ENCODE measurements around the gene MEI4.
"Not testable (repeated sequence)": the region's sequence is repeated elsewhere in the genome, so short reads cannot be mapped to it uniquely, and the experiment has no call there.

MEI4 gene

GRCh38 chr6:77674211-77674610, 21.4 kb downstream of the MEI4 start:
- DNase-seq (ENCODE audit: low read depth in 3 of 3, low spot score in 1 of 3): no peak

- no peak for DNase-seq (ENCODE audit: low read depth in 3 of 3, low spot score in 1 of 3)
Measured at GRCh38 chr6:77678048-77678447, 25.2 kb downstream of the MEI4 start.

- no peak for DNase-seq (ENCODE audit: low read depth in 3 of 3, low spot score in 1 of 3)
Measured at GRCh38 chr6:77683515-77683914, 30.7 kb downstream of the MEI4 start.

- DNase-seq (ENCODE audit: low read depth in 3 of 3, low spot score in 1 of 3): no peak
Measured at GRCh38 chr6:77686931-77687330, 34.1 kb downstream of the MEI4 start.

GRCh38 chr6:77688649-77689048, 35.8 kb downstream of the MEI4 start:
- DNase-seq (ENCODE audit: low read depth in 3 of 3, low spot score in 1 of 3): no peak

- DNase-seq (ENCODE audit: low read depth in 3 of 3, low spot score in 1 of 3): not testable (repeated sequence)
Measured at GRCh38 chr6:77700095-77700494, 47.3 kb downstream of the MEI4 start.

- DNase-seq (ENCODE audit: low read depth in 3 of 3, low spot score in 1 of 3): no peak
Measured at GRCh38 chr6:77707603-77708002, 54.8 kb downstream of the MEI4 start.

- DNase-seq (ENCODE audit: low read depth in 3 of 3, low spot score in 1 of 3): no peak
Measured at GRCh38 chr6:77715588-77715987, 62.7 kb downstream of the MEI4 start.

GRCh38 chr6:77716311-77716710, 63.5 kb downstream of the MEI4 start:
- DNase-seq (ENCODE audit: low read depth in 3 of 3, low spot score in 1 of 3): no peak

GRCh38 chr6:77736010-77736409, 83.2 kb downstream of the MEI4 start:
- not testable (repeated sequence) for DNase-seq (ENCODE audit: low read depth in 3 of 3, low spot score in 1 of 3)

GRCh38 chr6:77740380-77740779, 87.5 kb downstream of the MEI4 start:
- DNase-seq (ENCODE audit: low read depth in 3 of 3, low spot score in 1 of 3): no peak

- DNase-seq (ENCODE audit: low read depth in 3 of 3, low spot score in 1 of 3): not testable (repeated sequence)
Measured at GRCh38 chr6:77752156-77752555, 99.3 kb downstream of the MEI4 start.

- no peak for DNase-seq (ENCODE audit: low read depth in 3 of 3, low spot score in 1 of 3)
Measured at GRCh38 chr6:77762386-77762785, 109.5 kb downstream of the MEI4 start.

GRCh38 chr6:77763124-77763523, 110.3 kb downstream of the MEI4 start:
- no peak for DNase-seq (ENCODE audit: low read depth in 3 of 3, low spot score in 1 of 3)

- DNase-seq (ENCODE audit: low read depth in 3 of 3, low spot score in 1 of 3): no peak
Measured at GRCh38 chr6:77764364-77764763, 111.5 kb downstream of the MEI4 start.

GRCh38 chr6:77773157-77773822, 120.5 kb downstream of the MEI4 start:
- DNase-seq (ENCODE audit: low read depth in 3 of 3, low spot score in 1 of 3): no peak

- DNase-seq (ENCODE audit: low read depth in 3 of 3, low spot score in 1 of 3): no peak
Measured at GRCh38 chr6:77774457-77774856, 121.6 kb downstream of the MEI4 start.

- DNase-seq (ENCODE audit: low read depth in 3 of 3, low spot score in 1 of 3): no peak
Measured at GRCh38 chr6:77776441-77776840, 123.6 kb downstream of the MEI4 start.

- DNase-seq (ENCODE audit: low read depth in 3 of 3, low spot score in 1 of 3): no peak
Measured at GRCh38 chr6:77778527-77778926, 125.7 kb downstream of the MEI4 start.

- DNase-seq (ENCODE audit: low read depth in 3 of 3, low spot score in 1 of 3): no peak
Measured at GRCh38 chr6:77786935-77787629, 134.2 kb downstream of the MEI4 start.

- DNase-seq (ENCODE audit: low read depth in 3 of 3, low spot score in 1 of 3): no peak
Measured at GRCh38 chr6:77796824-77797809, 144.3 kb downstream of the MEI4 start.

GRCh38 chr6:77812304-77812703, 159.5 kb downstream of the MEI4 start:
- no peak for DNase-seq (ENCODE audit: low read depth in 3 of 3, low spot score in 1 of 3)

Measured in stimulated activated CD4-positive, alpha-beta T cell treated with anti-CD3 and anti-CD28 coated beads, TNF-alpha, amount 100 ng/mL, for 1 hour (primary cell).